Measurements from ENCODE around the gene PCNX2.

PCNX2 gene

DNA sequence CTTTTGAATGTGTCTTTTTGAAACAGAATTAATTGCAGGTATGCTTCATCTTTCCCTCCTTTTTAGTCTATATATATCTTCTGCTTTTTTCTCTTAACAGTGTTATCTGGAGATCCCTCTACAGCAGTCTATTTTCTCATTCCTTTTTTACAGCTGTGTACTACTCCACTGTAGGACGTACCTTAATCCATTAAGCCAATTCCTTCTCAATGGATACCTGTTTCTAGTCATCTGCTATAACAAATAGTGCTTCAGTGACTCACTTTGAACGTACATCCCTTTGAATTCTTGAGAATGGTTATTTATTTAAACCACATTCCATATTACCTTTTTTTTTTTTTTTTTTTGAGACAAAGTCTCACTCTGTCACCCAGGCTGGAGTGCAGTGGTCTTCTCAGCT lies 15.6 kb downstream of the PCNX2 start:
- H3K4me3 ChIP-seq (ENCODE audit: low read length): no peak overlapping the region
- TF ChIP-seq, protein P1, sequence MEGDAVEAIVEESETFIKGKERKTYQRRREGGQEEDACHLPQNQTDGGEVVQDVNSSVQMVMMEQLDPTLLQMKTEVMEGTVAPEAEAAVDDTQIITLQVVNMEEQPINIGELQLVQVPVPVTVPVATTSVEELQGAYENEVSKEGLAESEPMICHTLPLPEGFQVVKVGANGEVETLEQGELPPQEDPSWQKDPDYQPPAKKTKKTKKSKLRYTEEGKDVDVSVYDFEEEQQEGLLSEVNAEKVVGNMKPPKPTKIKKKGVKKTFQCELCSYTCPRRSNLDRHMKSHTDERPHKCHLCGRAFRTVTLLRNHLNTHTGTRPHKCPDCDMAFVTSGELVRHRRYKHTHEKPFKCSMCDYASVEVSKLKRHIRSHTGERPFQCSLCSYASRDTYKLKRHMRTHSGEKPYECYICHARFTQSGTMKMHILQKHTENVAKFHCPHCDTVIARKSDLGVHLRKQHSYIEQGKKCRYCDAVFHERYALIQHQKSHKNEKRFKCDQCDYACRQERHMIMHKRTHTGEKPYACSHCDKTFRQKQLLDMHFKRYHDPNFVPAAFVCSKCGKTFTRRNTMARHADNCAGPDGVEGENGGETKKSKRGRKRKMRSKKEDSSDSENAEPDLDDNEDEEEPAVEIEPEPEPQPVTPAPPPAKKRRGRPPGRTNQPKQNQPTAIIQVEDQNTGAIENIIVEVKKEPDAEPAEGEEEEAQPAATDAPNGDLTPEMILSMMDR (conservative IDR thresholded peaks at IDR 0.05; ENCODE audit: low read length): no peak
- DNase-seq (ENCODE audit: low read depth): no peak

DNA sequence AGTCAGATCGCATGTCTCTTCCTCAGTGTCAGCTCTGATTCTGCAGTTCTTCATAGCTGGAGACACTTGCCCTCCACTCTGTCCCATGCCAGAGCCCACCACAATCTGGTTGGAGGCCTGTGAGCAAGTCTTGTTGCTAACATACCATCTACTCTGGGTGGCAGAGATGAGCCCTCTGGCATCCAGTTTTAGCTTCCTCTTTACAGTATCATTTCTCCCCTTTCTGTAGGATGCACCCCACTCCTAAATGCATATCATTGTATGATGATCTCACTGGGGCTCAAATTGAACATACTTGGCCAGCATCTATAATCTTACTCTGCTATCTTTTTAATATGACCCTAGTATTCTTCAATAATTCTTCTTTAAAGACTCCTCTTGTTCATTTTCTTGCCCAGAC lies 16.9 kb downstream of the PCNX2 start:
- no peak overlapping the region for H3K4me3 ChIP-seq (ENCODE audit: low read length)
- TF ChIP-seq, protein P1 (conservative IDR thresholded peaks at IDR 0.05; ENCODE audit: low read length): no peak
- DNase-seq (ENCODE audit: low read depth): no peak

DNA sequence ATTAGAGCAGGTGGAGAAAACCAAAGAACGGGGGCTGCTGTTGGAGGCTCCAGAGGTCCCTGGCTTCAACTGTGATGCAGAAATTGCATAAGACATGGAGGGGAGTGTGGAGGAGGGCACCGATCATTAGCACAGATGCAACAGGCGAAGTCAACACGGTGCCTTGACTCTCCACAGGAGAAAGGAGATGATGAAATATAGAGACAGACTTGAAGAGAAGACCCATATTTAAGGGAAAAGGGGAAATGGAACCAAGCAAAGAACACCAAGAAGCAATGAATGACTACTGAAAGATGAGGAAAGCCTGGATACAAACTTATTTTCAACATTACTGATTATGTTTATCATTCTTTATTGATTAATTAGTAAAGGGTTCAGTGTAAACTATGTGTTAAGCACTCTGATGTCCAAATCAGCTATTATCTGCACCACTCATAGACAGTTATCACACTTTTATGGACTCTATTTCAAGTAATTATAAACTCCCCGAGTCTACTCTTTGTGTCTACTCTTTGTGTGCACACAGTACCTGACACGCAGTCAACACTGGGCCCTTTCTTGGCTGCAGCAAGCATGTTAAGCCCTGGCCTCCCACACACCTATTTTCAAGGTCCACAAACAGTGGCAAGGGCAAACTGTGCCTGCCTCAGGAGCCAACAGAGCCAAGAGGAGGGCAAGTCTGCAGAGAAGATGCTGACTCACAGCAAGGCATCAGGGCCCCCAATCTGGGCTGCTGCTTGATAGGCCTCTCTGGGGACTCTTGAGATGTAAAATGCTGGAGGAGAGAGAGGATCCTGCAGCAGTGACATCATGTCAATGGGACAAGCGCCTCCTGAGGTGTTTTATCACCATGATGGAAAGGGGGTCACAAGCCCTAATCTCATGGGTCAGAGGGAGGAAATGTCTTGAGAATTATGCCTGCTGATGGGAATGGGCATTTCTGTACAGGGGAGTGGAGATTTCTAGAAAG lies 17.6 kb downstream of the PCNX2 start:
- TF ChIP-seq, protein P1 (conservative IDR thresholded peaks at IDR 0.05; ENCODE audit: low read length): no peak
- no peak overlapping the region for H3K4me3 ChIP-seq (ENCODE audit: low read length)
- no peak for DNase-seq (ENCODE audit: low read depth)

DNA sequence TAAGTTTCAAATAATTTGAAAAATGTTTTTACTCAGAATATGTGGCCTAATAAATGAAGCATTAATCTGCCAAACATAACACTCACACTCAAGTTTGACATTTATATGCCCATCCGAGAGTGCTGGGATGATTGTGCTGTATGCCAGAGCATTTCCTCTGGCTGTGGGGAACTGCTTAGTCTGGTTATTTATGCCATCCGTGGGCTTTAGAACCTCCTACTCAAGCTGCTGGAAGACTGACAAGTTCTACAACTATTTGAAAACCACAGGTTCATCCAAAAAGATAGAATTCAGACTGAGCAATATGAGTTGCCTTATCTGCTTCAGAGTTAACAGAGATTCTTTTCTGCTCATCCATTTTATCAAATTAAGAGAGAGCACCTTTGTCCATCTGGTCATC lies 25.9 kb downstream of the PCNX2 start:
- TF ChIP-seq, protein P1 (conservative IDR thresholded peaks at IDR 0.05; ENCODE audit: low read length): no peak
- H3K4me3 ChIP-seq (ENCODE audit: low read length): no peak overlapping the region
- peak; percentile 54 for DNase-seq (ENCODE audit: low read depth)

DNA sequence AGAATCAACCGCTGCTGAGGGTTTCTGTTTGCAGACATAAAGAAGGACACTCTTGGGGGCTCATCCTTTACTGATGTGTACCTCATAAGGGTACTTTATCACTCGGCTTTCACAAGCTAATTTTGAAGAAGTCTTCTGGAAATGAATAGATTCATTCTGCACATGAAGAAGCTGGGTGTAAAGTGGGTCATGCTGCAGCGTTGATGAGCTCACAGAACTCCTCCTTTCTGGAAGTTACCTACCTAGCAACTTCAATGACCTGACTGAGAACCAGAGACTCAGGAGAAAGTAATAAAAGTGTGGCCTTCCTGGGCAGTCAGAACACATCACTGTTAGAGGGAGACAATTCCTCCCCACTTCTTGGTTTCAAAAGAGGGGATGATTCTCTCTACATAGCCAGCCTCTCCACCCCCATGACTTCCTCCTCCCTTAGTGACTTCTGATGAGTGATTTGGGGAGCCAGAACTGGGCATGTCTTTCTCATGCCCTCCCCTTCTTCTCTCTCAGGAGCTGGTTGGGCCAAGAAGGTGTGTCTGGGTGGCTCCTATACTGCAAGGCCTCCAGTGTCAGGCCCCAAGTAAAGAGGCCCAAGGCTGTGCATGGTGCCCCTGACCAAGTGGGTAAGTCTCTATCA lies 27.0 kb downstream of the PCNX2 start:
- TF ChIP-seq, protein P1 (conservative IDR thresholded peaks at IDR 0.05; ENCODE audit: low read length): no peak
- no peak for DNase-seq (ENCODE audit: low read depth)

DNA sequence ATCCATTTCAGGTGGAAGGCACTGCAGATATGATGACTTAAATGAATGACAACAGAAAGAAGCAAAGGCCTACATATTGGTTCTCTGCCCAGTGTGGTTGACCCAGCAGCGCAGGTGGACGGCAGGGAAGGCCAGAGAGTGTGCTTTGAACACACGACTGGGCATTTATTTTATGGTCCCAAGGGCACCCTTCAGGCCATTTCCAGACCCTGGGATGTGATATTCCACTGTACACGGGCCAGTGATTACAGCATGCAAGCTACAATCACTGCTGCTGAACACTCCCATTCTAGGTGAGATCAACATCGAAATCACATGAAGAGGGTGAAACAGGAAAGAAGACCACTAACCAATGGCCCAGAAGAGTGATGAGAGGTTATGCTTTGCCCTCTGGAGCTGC lies 33.8 kb downstream of the PCNX2 start:
- no peak overlapping the region for H3K4me3 ChIP-seq (ENCODE audit: low read length)
- DNase-seq (ENCODE audit: low read depth): no peak
- TF ChIP-seq, protein P1 (conservative IDR thresholded peaks at IDR 0.05; ENCODE audit: low read length): no peak

More for the DNA sequence above, 27.0 kb downstream of the PCNX2 start:
- no peak overlapping the region for H3K4me3 ChIP-seq (ENCODE audit: low read length)

Data from AG10803 (cell line).